Liver (tissue), 9 donors: ENCODE results near the gene KIAA0930. TPM values are rescaled to one million over a fixed set of nuclear protein-coding genes. Genes with fewer than 3 reads are reported as not detected.

Experiments
- DNase-seq: peaks from one replicate; pipeline ENCODE4 v3.0.0-alpha.2; 2017; ENCODE audit warnings: low spot score
- H3K27ac ChIP-seq, 2 donors: one replicate each; pipeline ENCODE4 v1.7.0; 2013; ENCODE audit warnings: inconsistent platforms in 2 of 2, low read length in 2 of 2, control low read depth in 1 of 2, low read depth in 1 of 2, mild to moderate bottlenecking in 1 of 2
- H3K27me3 ChIP-seq, 4 donors: one replicate each; pipeline versions ENCODE4 v1.6.1 to v1.7.0; 2013; ENCODE audit warnings: low read length in 3 of 4, inconsistent platforms in 1 of 4, mild to moderate bottlenecking in 1 of 4, moderate library complexity in 1 of 4; ENCODE audit not compliant: control insufficient read depth in 4 of 4, insufficient read depth in 4 of 4
- H3K36me3 ChIP-seq, 4 donors: one replicate each; pipeline versions ENCODE4 v1.6.1 to v1.7.0; 2013; ENCODE audit warnings: low read length in 3 of 4, mild to moderate bottlenecking in 3 of 4, low read depth in 1 of 4, moderate library complexity in 1 of 4; ENCODE audit not compliant: control insufficient read depth in 4 of 4, insufficient read depth in 3 of 4
- H3K4me1 ChIP-seq, 4 donors: one replicate each; pipeline versions ENCODE4 v1.6.1 to v1.7.0; 2013; ENCODE audit warnings: low read length in 3 of 4, mild to moderate bottlenecking in 3 of 4, moderate library complexity in 1 of 4; ENCODE audit not compliant: control insufficient read depth in 4 of 4, insufficient read depth in 4 of 4
- H3K4me3 ChIP-seq, 3 donors: one replicate each; pipeline versions ENCODE4 v1.6.1 to v1.7.0; 2013; ENCODE audit warnings: low read length in 3 of 3, control low read depth in 1 of 3, low read depth in 1 of 3, mild to moderate bottlenecking in 1 of 3
- H3K9ac ChIP-seq, 2 donors: one replicate each; pipeline ENCODE4 v1.7.0; 2013; ENCODE audit warnings: low read length in 2 of 2, mild to moderate bottlenecking in 2 of 2, moderate library complexity in 2 of 2, control low read depth in 1 of 2, low read depth in 1 of 2
- H3K9me3 ChIP-seq, 4 donors: one replicate each; pipeline versions ENCODE4 v1.6.1 to v1.7.0; 2013; ENCODE audit warnings: low read length in 3 of 4; ENCODE audit not compliant: control insufficient read depth in 4 of 4
- ATF3 ChIP-seq: IDR thresholded peaks from 2 replicates; pipeline ENCODE4 v1.6.1; 2016; ENCODE audit warnings: antibody characterized with exemption
- CTCF ChIP-seq: fragments of 150-350 bp; IDR thresholded peaks from 2 replicates; pipeline ENCODE4 v1.5.1; 2017; ENCODE audit warnings: improper control_type of control experiment, low read depth, low read length; ENCODE audit not compliant: missing input control
- FOXA1 ChIP-seq: IDR thresholded peaks from 2 replicates; pipeline ENCODE4 v1.6.1; 2016; ENCODE audit warnings: antibody characterized with exemption
- FOXA2 ChIP-seq: IDR thresholded peaks from 2 replicates; pipeline ENCODE4 v1.6.1; 2016; ENCODE audit warnings: antibody characterized with exemption
- GABPA ChIP-seq, 2 donors: IDR thresholded peaks in 1 of 2; conservative IDR thresholded peaks in 1 of 2; 2 replicates each; pipeline ENCODE4 v1.6.1; 2016; ENCODE audit warnings: antibody characterized with exemption in 2 of 2, mild to moderate bottlenecking in 1 of 2, moderate library complexity in 1 of 2
- HNF4G ChIP-seq: IDR thresholded peaks from 2 replicates; pipeline ENCODE4 v1.6.1; 2016; ENCODE audit warnings: antibody characterized with exemption
- JUND ChIP-seq, 2 donors: IDR thresholded peaks; 2 replicates each; pipeline ENCODE4 v1.6.1; 2016; ENCODE audit warnings: antibody characterized with exemption in 2 of 2
- MAX ChIP-seq: IDR thresholded peaks from 2 replicates; pipeline ENCODE4 v1.6.1; 2016; ENCODE audit warnings: antibody characterized with exemption
- NR2F2 ChIP-seq: IDR thresholded peaks from 2 replicates; pipeline ENCODE4 v1.6.1; 2016; ENCODE audit warnings: antibody characterized with exemption
- REST ChIP-seq: IDR thresholded peaks from 2 replicates; pipeline ENCODE4 v1.6.1; 2016; ENCODE audit warnings: antibody characterized with exemption, mild to moderate bottlenecking
- RXRA ChIP-seq, 2 donors: IDR thresholded peaks; 2 replicates each; pipeline ENCODE4 v1.6.1; 2017 to 2018; ENCODE audit warnings: antibody characterized with exemption in 2 of 2, mild to moderate bottlenecking in 1 of 2
- TAF1 ChIP-seq: conservative IDR thresholded peaks from 2 replicates; pipeline ENCODE4 v1.6.1; 2016; ENCODE audit warnings: antibody characterized with exemption, mild to moderate bottlenecking
- YY1 ChIP-seq: IDR thresholded peaks from 2 replicates; pipeline ENCODE4 v1.6.1; 2016; ENCODE audit warnings: antibody characterized with exemption, mild to moderate bottlenecking
- WGBS: extraction: QIAGEN DNeasy Blood & Tissue Kit; methylation state at CpG from one replicate; pipeline ENCODE4 v1.1.7; 2013; 5-methylcytosine and 5-hydroxymethylcytosine counted together
- polyA plus RNA-seq, 2 donors: library from polyadenylated mRNA; stranded (reverse) in 1 of 2; unstranded in 1 of 2; fragments of 200-250 nt in 1 of 2; fragments of >200 nt in 1 of 2; fragmentation: Nextera tagmentation in 1 of 2; extraction: Ambion mirVana in 1 of 2; gene quantifications; one replicate each; pipeline versions ENCODE4 v1.2.1 to v1.2.3, GENCODE V29; 2013 to 2015
- total RNA-seq, 2 donors: library from RNA; depleted of rRNA; stranded (reverse); fragments of >200 nt; gene quantifications; one replicate each; pipeline ENCODE4 v1.2.3, GENCODE V29; 2014
- donor health status: healthy.
- donor health status: healthy.
- donor health status: healthy.
- donor health status: healthy.
- donor health status: healthy.

KIAA0930 gene
- total and polyA plus RNA-seq, 4 donors: 6.1 to 30.0 (median 17.6) TPM

GRCh38 chr22:45217345-45217744, 23.3 kb downstream of the KIAA0930 start:
- H3K36me3 ChIP-seq: no peaks in the 10 kb centered on the region
- no peak for DNase-seq
- peaks cover 0 to 3% (median 0%) of the 10 kb centered on the region in 4 donors for H3K4me1 ChIP-seq
- H3K9ac ChIP-seq: no peak overlapping the region
- TF ChIP-seq CTCF: no peak
- no peak for TF ChIP-seq RXRA (IDR thresholded peaks at IDR 0.05)
- TF ChIP-seq JUND (IDR thresholded peaks at IDR 0.05): no peak
- TF ChIP-seq MAX: no peak
- no peak for TF ChIP-seq FOXA2
- TF ChIP-seq REST: no peak
- TF ChIP-seq ATF3: no peak
- TF ChIP-seq FOXA1: no peak
- no peak for TF ChIP-seq TAF1
- TF ChIP-seq NR2F2: no peak
- TF ChIP-seq GABPA (IDR thresholded peaks at IDR 0.05 in 1 of 2, conservative IDR thresholded peaks at IDR 0.05 in 1 of 2): no peak
- TF ChIP-seq HNF4G: no peak
- no peaks in the 10 kb centered on the region for H3K9me3 ChIP-seq
- no peaks in the 10 kb centered on the region for H3K27me3 ChIP-seq
- H3K27ac ChIP-seq: no peak overlapping the region
- H3K4me3 ChIP-seq: no peak overlapping the region
- 95% methylated on average over 6 of the region's 6 CpGs for WGBS

- H3K4me1 ChIP-seq: peaks cover 0 to 3% (median 0%) of the 10 kb centered on the region in 4 donors
- no peaks in the 10 kb centered on the region for H3K27me3 ChIP-seq
- no peak overlapping the region for H3K4me3 ChIP-seq
- no peak for TF ChIP-seq YY1
- TF ChIP-seq REST: peak; percentile 39
- DNase-seq: no peak
- 67% methylated on average over 22 of the region's 22 CpGs for WGBS
- H3K9ac ChIP-seq: no peak overlapping the region
- no peaks in the 10 kb centered on the region for H3K9me3 ChIP-seq
- H3K27ac ChIP-seq: no peak overlapping the region
- H3K36me3 ChIP-seq: no peaks in the 10 kb centered on the region
Observed at GRCh38 chr22:45216133-45217003, 24.3 kb downstream of the KIAA0930 start.
